GM12891 (cell line): ENCODE measurements around the gene SPINT4. TPM values are rescaled to one million over a fixed set of nuclear protein-coding genes. Genes with fewer than 3 reads are reported as not detected.
"Not testable (repeated sequence)": the region's sequence is repeated elsewhere in the genome, so short reads cannot be mapped to it uniquely, and the experiment has no call there.

Experiments
- DNase-seq: peaks from one replicate; pipeline ENCODE4 v3.0.0; 2011; ENCODE audit warnings: low spot score; ENCODE audit not compliant: insufficient read length
- FAIRE-seq: peaks from 2 replicates; lab custom pipeline; 2011; peaks lifted over from hg19 to GRCh38; lab: Jason Lieb, UNC
- PAX5 ChIP-seq: IDR thresholded peaks from 2 replicates; pipeline ENCODE4 v1.6.1; 2011; ENCODE audit warnings: low read length, moderate library complexity, mild to moderate bottlenecking; ENCODE audit not compliant: insufficient read depth, severe bottlenecking
- POLR2A ChIP-seq: IDR thresholded peaks from 2 replicates; pipeline ENCODE4 v1.6.1; 2011; ENCODE audit warnings: low read depth, low read length, control low read depth
- POLR2AphosphoS5 ChIP-seq: IDR thresholded peaks from 2 replicates; pipeline ENCODE4 v1.6.1; 2011; ENCODE audit warnings: low read depth, low read length, control low read depth
- POU2F2 ChIP-seq: IDR thresholded peaks from 2 replicates; pipeline ENCODE4 v1.6.1; 2011; ENCODE audit warnings: low read depth, mild to moderate bottlenecking, control low read depth, low read length, moderate library complexity
- SPI1 ChIP-seq: IDR thresholded peaks from 2 replicates; pipeline ENCODE4 v1.6.1; 2011; ENCODE audit warnings: low read depth, low read length, control low read depth
- TAF1 ChIP-seq: IDR thresholded peaks from 2 replicates; pipeline ENCODE4 v1.6.1; 2011; ENCODE audit warnings: low read depth, low read length, control low read depth
- polyA plus RNA-seq: library from polyadenylated mRNA; unstranded; fragments of >200 nt; gene quantifications from one replicate; pipeline ENCODE4 v1.2.1, GENCODE V29; 2012; ENCODE audit warnings: low read depth, missing spikeins, inconsistent platforms; ENCODE audit not compliant: missing spikeins

Gene SPINT4
- not detected for polyA plus RNA-seq

- no peak for FAIRE-seq
- DNase-seq, result no peak
- TF ChIP-seq POLR2AphosphoS5 (no peak), PAX5 (no peak), POU2F2 (no peak), POLR2A (no peak), TAF1 (no peak), SPI1 (no peak)
These were observed at the start of gene SPINT4 for GRCh38 chr20:45722047-45722446. SPINT4 (plus strand) TSS chr20:45722347; CDS start chr20:45722368, 21 bp downstream.

GRCh38 chr20:45672765-45673164 is 49.4 kb upstream of the SPINT4 start:
- TF ChIP-seq SPI1 (no peak), POU2F2 (no peak), PAX5 (no peak), POLR2AphosphoS5 (no peak), POLR2A (no peak), TAF1 (no peak)
- FAIRE-seq (no peak), DNase-seq (no peak)

GRCh38 chr20:45679650-45680049 is 42.5 kb upstream of the SPINT4 start:
- FAIRE-seq, result no peak
- TF ChIP-seq PAX5 (no peak), SPI1 (no peak), POLR2A (no peak), POLR2AphosphoS5 (no peak), POU2F2 (no peak), TAF1 (no peak)
- DNase-seq, result no peak

- no peak for DNase-seq
- FAIRE-seq, result no peak
- no peak for TF ChIP-seq SPI1
- no peak for TF ChIP-seq POU2F2
- TF ChIP-seq POLR2A, result no peak
- TF ChIP-seq PAX5, result no peak
- no peak for TF ChIP-seq POLR2AphosphoS5
- no peak for TF ChIP-seq TAF1
These were observed 36.3 kb upstream of the SPINT4 start for GRCh38 chr20:45685896-45686295.

- DNase-seq, FAIRE-seq: not testable (repeated sequence)
These were observed 28.8 kb upstream of the SPINT4 start for GRCh38 chr20:45693346-45693745.

GRCh38 chr20:45695496-45695895 is 26.7 kb upstream of the SPINT4 start:
- no peak for TF ChIP-seq POU2F2
- TF ChIP-seq PAX5, result no peak
- no peak for TF ChIP-seq SPI1
- no peak for TF ChIP-seq POLR2A
- no peak for TF ChIP-seq TAF1
- no peak for TF ChIP-seq POLR2AphosphoS5
- DNase-seq, result no peak
- no peak for FAIRE-seq

GRCh38 chr20:45701104-45701503 is 21.0 kb upstream of the SPINT4 start:
- TF ChIP-seq POU2F2 (no peak), SPI1 (peak; percentile 92)

GRCh38 chr20:45701873-45702272 is 20.3 kb upstream of the SPINT4 start, which contains the start of gene WFDC13:
WFDC13 (plus strand) TSS chr20:45702038; CDS start chr20:45702124, 86 bp downstream.
- DNase-seq, result no peak
- no peak for FAIRE-seq
- no peak for TF ChIP-seq POU2F2
- no peak for TF ChIP-seq POLR2AphosphoS5
- TF ChIP-seq PAX5, result no peak
- TF ChIP-seq TAF1, result no peak
- TF ChIP-seq POLR2A, result no peak
- no peak for TF ChIP-seq SPI1

More at GRCh38 chr20:45701104-45701503, 21.0 kb upstream of the SPINT4 start:
- DNase-seq, result no peak
- FAIRE-seq, result no peak

- TF ChIP-seq POU2F2 (no peak), PAX5 (no peak), POLR2A (no peak), POLR2AphosphoS5 (no peak), SPI1 (no peak), TAF1 (no peak)
- no peak for FAIRE-seq
- no peak for DNase-seq
These were observed 17.0 kb upstream of the SPINT4 start, which contains the start of gene WFDC10B for GRCh38 chr20:45704969-45705637. WFDC10B (minus strand) TSS chr20:45705019; CDS start chr20:45685992, 19,027 bp downstream.

- not testable (repeated sequence) for DNase-seq, FAIRE-seq
These were observed 5.9 kb upstream of the SPINT4 start for GRCh38 chr20:45716141-45716688.
